Stimulated activated naive CD8-positive, alpha-beta T cell treated with anti-CD3 and anti-CD28 coated beads, Interleukin-15, Interleukin-2, amounts not matched to agents 100 ng/mL and 50 ng/mL, for 24 hours (primary cell): Measurements from ENCODE around the gene OR52E1.

Experiments
- H3K27ac Mint-ChIP-seq: one replicate; pipeline ENCODE4 v1.8.0; 2021; ENCODE audit warnings: mild to moderate bottlenecking, mixed read lengths
- H3K27me3 Mint-ChIP-seq: one replicate; pipeline ENCODE4 v1.8.0; 2021; ENCODE audit warnings: mixed read lengths
- H3K36me3 Mint-ChIP-seq: one replicate; pipeline ENCODE4 v1.8.0; 2021; ENCODE audit warnings: low read depth, mixed read lengths
- H3K4me1 Mint-ChIP-seq: one replicate; pipeline ENCODE4 v1.8.0; 2021; ENCODE audit warnings: low read depth, mixed read lengths
- H3K4me3 Mint-ChIP-seq: one replicate; pipeline ENCODE4 v1.8.0; 2021; ENCODE audit warnings: mild to moderate bottlenecking, mixed read lengths
- H3K9me3 Mint-ChIP-seq: one replicate; pipeline ENCODE4 v1.8.0; 2021; ENCODE audit warnings: mixed read lengths

Gene OR52E1

GRCh38 chr11:5088556-5088955 lies 19.2 kb downstream of the OR52E1 start:
- H3K4me1 Mint-ChIP-seq, result no peaks in the 10 kb centered on the region
- H3K9me3 Mint-ChIP-seq, result no peaks in the 10 kb centered on the region
- H3K4me3 Mint-ChIP-seq, result no peak overlapping the region
- no peak overlapping the region for H3K27ac Mint-ChIP-seq
- H3K27me3 Mint-ChIP-seq, result no peaks in the 10 kb centered on the region
- no peaks in the 10 kb centered on the region for H3K36me3 Mint-ChIP-seq

DNA sequence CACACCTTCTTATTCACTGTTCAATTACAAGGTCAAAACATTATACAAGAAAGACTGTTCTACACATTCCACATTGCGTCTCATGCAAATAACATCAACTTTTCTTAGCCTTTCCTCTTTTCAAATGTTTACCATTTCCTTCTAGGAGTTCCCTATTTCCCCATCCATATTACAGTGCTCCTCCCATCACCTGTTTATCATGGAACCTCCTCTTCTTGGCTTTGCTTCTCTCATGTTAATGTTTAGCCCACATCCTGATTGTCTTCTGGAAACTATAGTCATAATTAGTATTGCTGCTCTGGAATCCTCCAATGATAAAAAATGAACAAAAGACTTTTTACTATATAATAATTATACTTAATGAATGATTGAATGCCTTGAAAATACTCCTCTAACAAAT lies 21.3 kb downstream of the OR52E1 start:
- Mint-ChIP-seq H3K36me3 (no peaks in the 10 kb centered on the region), H3K4me3 (no peak overlapping the region), H3K27me3 (no peaks in the 10 kb centered on the region), H3K27ac (no peak overlapping the region), H3K9me3 (no peaks in the 10 kb centered on the region), H3K4me1 (no peaks in the 10 kb centered on the region)

DNA sequence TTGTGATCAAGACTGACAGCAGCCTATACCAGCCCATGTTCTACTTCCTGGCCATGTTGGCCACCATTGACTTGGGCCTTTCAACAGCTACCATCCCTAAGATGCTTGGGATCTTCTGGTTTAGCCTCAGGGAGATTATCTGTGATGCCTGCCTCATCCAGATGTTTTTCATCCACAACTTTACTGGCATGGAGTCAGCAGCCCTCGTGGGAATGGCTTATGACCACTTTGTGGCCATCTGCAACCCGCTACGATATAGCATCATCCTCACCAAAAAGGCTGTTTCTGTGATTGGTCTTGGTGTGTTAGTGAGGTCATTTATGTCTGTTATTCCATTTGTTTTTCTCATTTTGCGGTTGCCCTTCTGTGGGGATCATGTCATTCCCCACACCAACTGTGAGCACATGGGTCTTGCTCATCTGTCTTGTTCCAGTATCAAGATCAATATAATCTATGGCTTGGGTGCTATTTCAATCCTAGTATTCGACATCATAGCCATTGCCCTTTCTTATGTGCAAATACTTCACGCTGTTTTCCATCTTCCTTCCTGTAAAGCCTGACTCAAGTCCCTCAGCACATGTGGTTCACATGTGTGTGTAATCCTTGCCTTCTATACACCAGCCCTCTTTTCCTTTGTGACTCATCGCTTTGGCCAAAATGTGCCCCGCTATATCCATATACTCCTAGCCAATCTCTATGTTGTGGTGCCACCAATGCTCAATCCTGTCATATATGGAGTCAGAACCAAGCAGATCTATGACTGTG lies 23.6 kb downstream of the OR52E1 start:
- Mint-ChIP-seq H3K36me3 (no peaks in the 10 kb centered on the region), H3K4me3 (no peak overlapping the region), H3K9me3 (no peaks in the 10 kb centered on the region), H3K27ac (no peak overlapping the region), H3K27me3 (no peaks in the 10 kb centered on the region), H3K4me1 (no peaks in the 10 kb centered on the region)

DNA sequence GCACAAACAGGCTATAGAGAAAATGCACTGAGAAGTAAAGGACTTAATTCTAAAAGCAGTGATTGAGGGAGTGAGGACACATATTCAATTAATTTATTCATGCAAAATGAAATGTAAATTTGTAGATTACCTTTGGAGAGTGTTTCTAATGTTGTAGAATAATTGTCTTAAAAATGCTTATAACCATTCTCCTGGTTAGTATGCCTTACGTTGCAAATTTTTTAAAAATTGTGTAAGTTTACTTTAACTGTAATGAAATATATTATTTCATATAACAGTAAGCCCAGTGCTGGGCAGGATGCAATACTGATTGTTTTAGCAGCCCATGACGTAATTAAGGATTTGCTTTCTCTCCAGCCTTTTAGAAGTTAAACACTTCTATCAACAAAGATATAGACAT lies 26.6 kb downstream of the OR52E1 start:
- Mint-ChIP-seq H3K4me3 (no peak overlapping the region), H3K9me3 (no peaks in the 10 kb centered on the region), H3K4me1 (no peaks in the 10 kb centered on the region), H3K27ac (no peak overlapping the region), H3K27me3 (no peaks in the 10 kb centered on the region), H3K36me3 (no peaks in the 10 kb centered on the region)

DNA sequence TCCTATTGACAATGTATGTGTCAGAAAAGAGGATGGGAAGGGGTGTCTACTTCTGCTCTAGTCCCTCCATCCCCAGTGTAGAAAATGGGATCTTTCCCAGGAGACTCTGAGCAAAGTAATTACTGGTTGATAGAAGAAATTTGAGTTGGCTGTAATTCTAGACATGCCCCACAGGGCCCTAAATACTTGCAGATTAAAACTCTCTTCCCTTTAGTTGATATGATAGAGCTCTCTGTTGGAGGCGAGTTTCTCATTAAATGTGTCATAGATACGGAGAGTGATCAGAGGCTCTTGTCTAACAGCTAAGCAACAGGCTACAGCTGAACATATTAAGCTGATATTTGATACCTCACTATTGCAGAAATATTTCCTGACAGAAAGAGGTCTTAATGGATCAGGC lies 32.9 kb downstream of the OR52E1 start:
- Mint-ChIP-seq H3K27me3 (peaks cover 7% of the 10 kb centered on the region), H3K4me3 (no peak overlapping the region), H3K4me1 (no peaks in the 10 kb centered on the region), H3K36me3 (no peaks in the 10 kb centered on the region), H3K27ac (no peak overlapping the region), H3K9me3 (no peaks in the 10 kb centered on the region)

DNA sequence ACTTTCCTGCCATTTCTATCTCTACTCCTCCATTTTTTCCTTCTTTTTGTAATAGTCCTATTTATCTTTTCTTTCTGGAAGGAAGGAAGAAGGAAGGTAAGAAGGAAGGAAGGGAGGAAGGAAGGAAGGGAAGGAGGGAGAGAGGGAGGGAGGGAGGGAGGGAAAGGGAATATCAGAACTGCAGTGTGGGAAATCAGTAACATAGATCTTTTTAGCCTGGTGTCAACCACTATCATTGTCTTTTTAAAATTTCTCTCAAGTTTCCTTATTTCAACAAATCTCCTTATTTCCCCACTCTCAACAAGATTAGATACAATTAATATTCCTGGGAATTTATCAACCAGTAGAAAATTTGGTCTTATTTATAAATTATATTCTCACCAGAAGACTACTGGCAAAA lies 33.7 kb downstream of the OR52E1 start:
- H3K4me3 Mint-ChIP-seq, result no peak overlapping the region
- H3K4me1 Mint-ChIP-seq, result no peaks in the 10 kb centered on the region
- no peaks in the 10 kb centered on the region for H3K36me3 Mint-ChIP-seq
- no peak overlapping the region for H3K27ac Mint-ChIP-seq
- no peaks in the 10 kb centered on the region for H3K9me3 Mint-ChIP-seq
- H3K27me3 Mint-ChIP-seq, result peaks cover 7% of the 10 kb centered on the region

DNA sequence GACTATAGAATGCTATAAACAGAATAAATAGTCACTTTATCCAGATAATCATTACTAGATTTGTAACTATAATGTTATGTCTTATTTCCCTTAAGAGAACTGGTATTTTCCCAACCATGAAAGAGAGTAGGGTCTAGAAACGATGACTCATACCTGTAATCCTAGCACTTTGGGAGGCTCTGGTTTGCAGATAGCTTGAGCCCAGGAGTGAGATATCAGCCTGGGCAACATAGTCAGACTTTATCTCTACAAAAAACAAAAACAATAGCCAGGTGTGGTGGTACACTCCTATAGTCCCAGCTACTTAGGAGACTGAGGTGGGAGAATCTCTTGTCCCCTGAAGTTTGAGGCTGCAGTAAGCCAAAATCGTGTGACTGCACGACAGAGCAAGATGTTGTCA lies 37.9 kb downstream of the OR52E1 start:
- Mint-ChIP-seq H3K4me3 (no peak overlapping the region), H3K4me1 (no peaks in the 10 kb centered on the region), H3K27me3 (peaks cover 4% of the 10 kb centered on the region), H3K27ac (no peak overlapping the region), H3K36me3 (no peaks in the 10 kb centered on the region), H3K9me3 (no peaks in the 10 kb centered on the region)

GRCh38 chr11:5115339-5115738 lies 46.0 kb downstream of the OR52E1 start:
- no peaks in the 10 kb centered on the region for H3K4me1 Mint-ChIP-seq
- H3K27me3 Mint-ChIP-seq, result peaks cover 14% of the 10 kb centered on the region
- no peak overlapping the region for H3K27ac Mint-ChIP-seq
- no peaks in the 10 kb centered on the region for H3K36me3 Mint-ChIP-seq
- H3K4me3 Mint-ChIP-seq, result no peak overlapping the region
- no peaks in the 10 kb centered on the region for H3K9me3 Mint-ChIP-seq

- no peak overlapping the region for H3K4me3 Mint-ChIP-seq
- H3K4me1 Mint-ChIP-seq, result no peaks in the 10 kb centered on the region
- no peak overlapping the region for H3K27ac Mint-ChIP-seq
- H3K27me3 Mint-ChIP-seq, result peaks cover 11% of the 10 kb centered on the region
- H3K36me3 Mint-ChIP-seq, result no peaks in the 10 kb centered on the region
- H3K9me3 Mint-ChIP-seq, result no peaks in the 10 kb centered on the region
Measured at GRCh38 chr11:5117588-5117987, 48.2 kb downstream of the OR52E1 start.

DNA sequence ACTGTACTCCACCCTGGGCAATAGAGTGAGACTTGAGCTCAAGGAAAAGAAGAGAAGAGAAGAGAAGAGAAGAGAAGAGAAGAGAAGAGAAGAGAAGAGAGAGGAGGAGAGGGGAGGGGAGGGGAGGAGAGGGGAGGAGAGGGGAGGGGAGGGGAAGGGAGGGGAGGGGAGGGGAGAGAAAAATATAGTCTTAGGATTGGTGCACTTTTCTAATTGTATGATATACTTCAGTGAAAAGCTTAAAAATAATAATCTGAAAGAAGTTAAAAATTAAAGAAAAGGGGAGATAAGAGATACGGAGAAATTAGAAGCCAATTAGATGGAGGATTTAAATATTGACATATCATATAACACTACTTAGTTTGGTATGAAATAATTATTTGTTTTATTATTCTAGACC lies 49.5 kb downstream of the OR52E1 start:
- H3K9me3 Mint-ChIP-seq, result no peaks in the 10 kb centered on the region
- H3K27me3 Mint-ChIP-seq, result peaks cover 9% of the 10 kb centered on the region
- no peak overlapping the region for H3K27ac Mint-ChIP-seq
- no peaks in the 10 kb centered on the region for H3K4me1 Mint-ChIP-seq
- no peak overlapping the region for H3K4me3 Mint-ChIP-seq
- no peaks in the 10 kb centered on the region for H3K36me3 Mint-ChIP-seq
